ENCODE data around the gene GLIS2. TPM values are rescaled to one million over a fixed set of nuclear protein-coding genes. Genes with fewer than 3 reads are reported as not detected.
A peak's percentile ranks its signal among the peaks of the same experiment; 100 is the strongest.

The GLIS2 gene
- total RNA-seq, 1 experiment from 2014 or later: 2.1 TPM

DNA sequence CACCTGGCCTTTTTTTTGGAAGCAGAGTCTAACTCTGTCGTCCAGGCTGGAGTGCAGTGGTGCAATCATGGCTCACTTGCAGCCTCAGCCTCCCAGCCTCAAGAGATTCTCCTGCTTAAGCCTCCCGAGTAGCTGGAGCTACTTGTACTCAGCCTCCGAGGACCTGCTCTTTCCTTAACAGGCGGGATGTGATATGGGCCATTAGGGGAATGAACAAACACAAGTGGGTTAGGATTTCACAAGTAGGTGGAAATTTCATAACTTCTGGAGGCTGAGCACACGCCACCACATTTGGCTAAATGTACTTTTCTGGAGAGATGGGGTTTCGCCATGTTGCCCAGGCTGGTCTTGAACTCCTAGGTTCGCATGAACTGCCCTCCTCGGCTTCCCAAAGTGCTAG, 31.1 kb downstream of the GLIS2 start:
- Histone ChIP-seq H2AFZ (ENCODE audit: low read length) (no peak overlapping the region), H3K9ac (ENCODE audit: low read length) (no peak overlapping the region), H3K79me2 (ENCODE audit: low read length) (peaks cover 73% of the 10 kb centered on the region), H3K27me3 (ENCODE audit: low read length) (no peaks in the 10 kb centered on the region), H3K4me3 (ENCODE audit: low read length) (no peak overlapping the region), H3F3A (ENCODE audit: low read length, unreplicated experiment) (no peaks in the 10 kb centered on the region), H3K4me2 (ENCODE audit: low read length) (no peak overlapping the region), H3K4me1 (ENCODE audit: insufficient read depth, low read length) (peaks cover 6% of the 10 kb centered on the region; the same call in 1 of the 2 replicates), H3K9me3 (ENCODE audit: low read length) (no peaks in the 10 kb centered on the region), H3K27ac (ENCODE audit: low read length) (no peak overlapping the region), H3K9me2 (replicated peaks; ENCODE audit: low read length) (no peaks in the 10 kb centered on the region), H4K20me1 (ENCODE audit: low read length) (peaks cover 5% of the 10 kb centered on the region; the same call in 1 of the 2 replicates), H3K36me3 (ENCODE audit: low read depth, low read length) (no peaks in the 10 kb centered on the region)
- no peak for TF ChIP-seq EZH2 (IDR thresholded peaks at IDR 0.05; ENCODE audit: low read length, unreplicated experiment)
- no TSS peak for BruUV-seq (replicated peaks)
- ATAC-seq (no peak), DNase-seq (no peak)
- intact Hi-C loops (cut with micrococcal nuclease): no loop called here
- POLR2A ChIA-PET (ENCODE audit: unreplicated experiment): no interaction called here
- CTCF ChIA-PET: interaction anchor here (1.2 kb wide), 1 partner anchor 57 kb away, joined by 3 read pairs; no protein-coding TSS in a partner anchor

DNA sequence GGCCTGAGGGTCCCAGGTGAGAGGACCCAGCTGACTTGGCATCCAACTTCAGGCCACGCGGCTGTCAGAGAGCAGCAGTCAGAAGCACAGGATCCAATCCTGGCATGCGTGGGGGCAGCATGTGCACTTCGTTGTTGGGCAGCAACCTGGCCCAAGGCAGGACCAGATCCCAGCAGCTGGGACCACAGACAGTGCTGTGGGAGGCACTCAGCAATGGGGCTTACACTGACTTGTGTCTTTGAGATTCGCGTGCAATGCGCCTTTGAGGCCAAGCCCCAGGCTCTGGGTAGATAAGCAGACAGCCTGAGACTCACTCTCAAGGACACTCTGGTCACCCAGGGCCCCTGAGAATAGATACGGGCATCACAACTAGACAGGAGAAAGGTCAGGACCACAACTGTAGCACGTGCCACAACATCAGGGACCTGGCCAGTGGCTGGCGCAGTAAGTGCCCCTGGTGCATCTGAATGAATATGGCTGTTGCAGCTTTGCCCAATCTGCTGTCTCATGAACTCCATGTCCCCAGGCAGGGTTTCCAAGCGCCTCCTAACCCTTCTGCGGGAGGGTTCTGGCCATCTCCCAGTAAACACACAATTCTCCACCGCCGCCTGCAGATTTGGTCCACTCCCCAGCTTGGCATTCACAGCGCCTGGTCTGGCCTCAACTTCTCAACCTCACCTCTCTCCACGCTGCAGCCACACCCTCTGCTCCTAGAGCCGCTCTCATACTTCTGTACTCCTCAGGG, 32.1 kb downstream of the GLIS2 start:
- BruUV-seq (replicated peaks): no TSS peak
- H3K4me1 ChIP-seq (ENCODE audit: insufficient read depth, low read length): peaks cover 7% of the 10 kb centered on the region; the same call in 1 of the 2 replicates
- peaks cover 71% of the 10 kb centered on the region for H3K79me2 ChIP-seq (ENCODE audit: low read length)
- H3K9me2 ChIP-seq (replicated peaks; ENCODE audit: low read length): no peaks in the 10 kb centered on the region
- TF ChIP-seq, protein P1, sequence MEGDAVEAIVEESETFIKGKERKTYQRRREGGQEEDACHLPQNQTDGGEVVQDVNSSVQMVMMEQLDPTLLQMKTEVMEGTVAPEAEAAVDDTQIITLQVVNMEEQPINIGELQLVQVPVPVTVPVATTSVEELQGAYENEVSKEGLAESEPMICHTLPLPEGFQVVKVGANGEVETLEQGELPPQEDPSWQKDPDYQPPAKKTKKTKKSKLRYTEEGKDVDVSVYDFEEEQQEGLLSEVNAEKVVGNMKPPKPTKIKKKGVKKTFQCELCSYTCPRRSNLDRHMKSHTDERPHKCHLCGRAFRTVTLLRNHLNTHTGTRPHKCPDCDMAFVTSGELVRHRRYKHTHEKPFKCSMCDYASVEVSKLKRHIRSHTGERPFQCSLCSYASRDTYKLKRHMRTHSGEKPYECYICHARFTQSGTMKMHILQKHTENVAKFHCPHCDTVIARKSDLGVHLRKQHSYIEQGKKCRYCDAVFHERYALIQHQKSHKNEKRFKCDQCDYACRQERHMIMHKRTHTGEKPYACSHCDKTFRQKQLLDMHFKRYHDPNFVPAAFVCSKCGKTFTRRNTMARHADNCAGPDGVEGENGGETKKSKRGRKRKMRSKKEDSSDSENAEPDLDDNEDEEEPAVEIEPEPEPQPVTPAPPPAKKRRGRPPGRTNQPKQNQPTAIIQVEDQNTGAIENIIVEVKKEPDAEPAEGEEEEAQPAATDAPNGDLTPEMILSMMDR (conservative IDR thresholded peaks at IDR 0.05; ENCODE audit: low read depth, low read length): no peak
- no peak for TF ChIP-seq EZH2 (IDR thresholded peaks at IDR 0.05; ENCODE audit: low read length, unreplicated experiment)
- no peak for TF ChIP-seq EZH2phosphoT487 (IDR thresholded peaks at IDR 0.05; ENCODE audit: borderline replicate concordance, low read length)
- H3K27me3 ChIP-seq (ENCODE audit: low read length): no peaks in the 10 kb centered on the region
- no peaks in the 10 kb centered on the region for H3K9me3 ChIP-seq (ENCODE audit: low read length)
- ChIA-PET CTCF (no interaction called here), POLR2A (ENCODE audit: unreplicated experiment) (no interaction called here)
- DNase-seq (no peak), ATAC-seq (no peak)
- no peak overlapping the region for H3K27ac ChIP-seq (ENCODE audit: low read length)
- H3K4me3 ChIP-seq (ENCODE audit: low read length): no peak overlapping the region
- intact Hi-C loops (cut with micrococcal nuclease): no loop called here
- no peak overlapping the region for H2AFZ ChIP-seq (ENCODE audit: low read length)
- H3K36me3 ChIP-seq (ENCODE audit: low read depth, low read length): no peaks in the 10 kb centered on the region
- H4K20me1 ChIP-seq (ENCODE audit: low read length): peaks cover 5% of the 10 kb centered on the region; the same call in 1 of the 2 replicates
- no peak overlapping the region for H3K4me2 ChIP-seq (ENCODE audit: low read length)
- no peak overlapping the region for H3K9ac ChIP-seq (ENCODE audit: low read length)
- H3F3A ChIP-seq (ENCODE audit: low read length, unreplicated experiment): no peaks in the 10 kb centered on the region

DNA sequence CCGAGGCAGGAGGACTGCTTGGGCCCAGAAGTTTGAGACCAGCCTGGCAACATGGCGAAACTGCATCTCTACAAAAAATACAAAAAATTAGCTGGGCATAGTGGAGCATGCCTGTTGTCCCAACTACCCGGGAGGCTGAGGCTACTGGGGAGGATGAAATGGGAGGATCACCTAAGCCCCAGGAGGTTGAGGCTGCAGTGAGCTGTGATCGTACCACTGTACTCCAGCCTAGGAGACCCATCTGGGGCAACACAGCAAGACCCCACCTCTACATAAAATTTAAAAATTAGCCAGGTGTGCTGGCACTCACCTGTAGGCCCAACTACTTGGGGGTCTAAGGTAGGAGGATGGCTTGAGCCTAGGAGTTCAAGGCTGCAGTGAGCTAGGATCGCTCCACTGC, 33.5 kb downstream of the GLIS2 start:
- POLR2A ChIA-PET (ENCODE audit: unreplicated experiment): no interaction called here

More for the DNA sequence above, 33.5 kb downstream of the GLIS2 start:
- intact Hi-C loops (cut with micrococcal nuclease): no loop called here
- Histone ChIP-seq H3K9ac (ENCODE audit: low read length) (no peak overlapping the region), H4K20me1 (ENCODE audit: low read length) (peaks cover 5% of the 10 kb centered on the region; the same call in 1 of the 2 replicates), H3K4me1 (ENCODE audit: insufficient read depth, low read length) (peaks cover 7% of the 10 kb centered on the region; the same call in 1 of the 2 replicates), H3K27me3 (ENCODE audit: low read length) (no peaks in the 10 kb centered on the region), H3K36me3 (ENCODE audit: low read depth, low read length) (no peaks in the 10 kb centered on the region), H3K27ac (ENCODE audit: low read length) (no peak overlapping the region), H3K9me2 (replicated peaks; ENCODE audit: low read length) (no peaks in the 10 kb centered on the region), H3F3A (ENCODE audit: low read length, unreplicated experiment) (no peaks in the 10 kb centered on the region), H3K9me3 (ENCODE audit: low read length) (no peaks in the 10 kb centered on the region), H2AFZ (ENCODE audit: low read length) (no peak overlapping the region), H3K79me2 (ENCODE audit: low read length) (peaks cover 58% of the 10 kb centered on the region), H3K4me3 (ENCODE audit: low read length) (no peak overlapping the region), H3K4me2 (ENCODE audit: low read length) (peak overlapping the region; percentile 84)
- ATAC-seq: no peak
- no TSS peak for BruUV-seq (replicated peaks)
- no peak for TF ChIP-seq EZH2 (IDR thresholded peaks at IDR 0.05; ENCODE audit: low read length, unreplicated experiment)
- TF ChIP-seq, protein P1 (conservative IDR thresholded peaks at IDR 0.05; ENCODE audit: low read depth, low read length): no peak
- TF ChIP-seq EZH2phosphoT487 (IDR thresholded peaks at IDR 0.05; ENCODE audit: borderline replicate concordance, low read length): no peak
- DNase-seq: no peak
- CTCF ChIA-PET: no interaction called here
